Femur (tissue), 1 donor: Measurements from ENCODE around the gene KRT84.
"Not testable (repeated sequence)": the region's sequence is repeated elsewhere in the genome, so short reads cannot be mapped to it uniquely, and the experiment has no call there.

ENCODE experiments used
- DNase-seq: peaks from one replicate; pipeline ENCODE4 v3.0.0-alpha.2; 2017

Gene KRT84

DNA sequence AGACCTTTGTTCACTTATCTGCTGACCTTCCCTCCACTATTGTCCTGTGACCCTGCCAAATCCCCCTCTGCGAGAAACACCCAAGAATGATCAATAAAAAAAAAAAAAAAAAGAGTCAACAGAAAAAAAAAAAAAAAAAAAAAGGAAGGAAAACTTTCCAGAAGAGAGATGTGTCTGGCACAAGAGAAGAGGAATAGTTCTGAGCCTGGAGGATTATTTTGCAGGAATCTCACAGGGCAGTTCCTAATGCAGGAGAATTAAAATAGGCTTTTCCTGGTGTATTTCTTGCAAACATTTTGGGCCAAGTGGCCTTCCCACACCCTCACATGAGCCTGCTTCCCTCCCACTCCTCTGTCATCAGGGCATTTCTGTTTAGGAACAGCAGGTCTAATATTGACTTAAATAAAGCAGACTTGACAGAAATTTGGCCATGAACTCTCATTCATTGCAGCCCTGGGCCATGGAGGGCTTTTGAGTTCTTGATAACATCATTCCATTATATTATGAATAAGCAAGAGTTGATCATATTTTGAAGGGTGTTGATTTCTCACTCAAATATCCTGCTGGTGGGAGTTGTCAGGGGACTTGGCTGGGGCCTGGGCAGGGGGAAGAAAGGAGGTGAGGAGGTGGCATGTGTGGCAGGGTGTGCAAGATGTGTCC is 25.3 kb upstream of the KRT84 start:
- DNase-seq: not testable (repeated sequence)

DNA sequence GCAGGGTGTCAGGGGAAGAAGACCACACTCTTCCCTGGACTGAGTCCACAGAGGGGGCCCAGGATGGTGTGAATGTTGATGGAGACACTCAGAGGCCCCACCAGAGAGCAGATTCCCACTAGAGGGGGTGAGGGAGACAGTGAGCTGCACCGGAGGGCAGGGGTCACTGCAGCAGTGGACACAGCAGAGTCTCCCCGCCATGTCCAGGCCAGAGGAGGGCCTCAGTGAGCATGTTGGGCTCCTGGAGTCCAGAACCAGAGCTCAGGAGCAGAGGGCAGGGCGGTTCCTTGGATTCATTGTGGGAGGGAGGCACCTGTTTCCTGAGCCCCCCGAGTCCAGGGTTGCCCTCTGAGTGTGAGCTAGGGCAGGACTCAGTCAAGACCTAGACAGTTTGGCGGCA is 22.5 kb upstream of the KRT84 start:
- DNase-seq: no peak

DNA sequence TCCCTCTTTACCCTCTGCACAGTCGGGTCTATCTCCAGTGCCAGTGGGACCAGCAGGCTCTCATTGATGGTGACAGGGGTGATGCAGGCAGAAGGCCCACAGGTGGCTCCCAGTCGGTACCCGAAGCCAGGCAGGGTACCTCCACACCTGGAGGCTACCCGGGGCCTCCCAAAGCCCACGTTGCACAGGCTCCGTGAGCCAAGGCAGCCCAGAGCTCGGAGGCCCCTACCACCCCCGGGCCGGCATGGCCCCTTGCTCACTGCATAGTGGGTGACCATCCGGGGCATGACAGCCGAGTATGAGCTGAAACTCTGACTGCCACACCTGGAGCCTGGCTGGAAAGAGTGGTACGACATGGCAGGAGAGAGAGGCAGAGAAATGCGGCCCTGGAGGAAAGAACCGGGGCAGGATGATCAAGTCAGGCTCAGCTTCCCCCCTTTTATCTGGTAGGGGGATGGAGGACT is 20.5 kb upstream of the KRT84 start, which contains the start of gene KRT82:
Gene KRT82, minus strand, starts transcription at position 414 of the 464 bp plus-strand sequence. Its CDS starts 58 bp downstream, at position 356.
- DNase-seq: no peak

DNA sequence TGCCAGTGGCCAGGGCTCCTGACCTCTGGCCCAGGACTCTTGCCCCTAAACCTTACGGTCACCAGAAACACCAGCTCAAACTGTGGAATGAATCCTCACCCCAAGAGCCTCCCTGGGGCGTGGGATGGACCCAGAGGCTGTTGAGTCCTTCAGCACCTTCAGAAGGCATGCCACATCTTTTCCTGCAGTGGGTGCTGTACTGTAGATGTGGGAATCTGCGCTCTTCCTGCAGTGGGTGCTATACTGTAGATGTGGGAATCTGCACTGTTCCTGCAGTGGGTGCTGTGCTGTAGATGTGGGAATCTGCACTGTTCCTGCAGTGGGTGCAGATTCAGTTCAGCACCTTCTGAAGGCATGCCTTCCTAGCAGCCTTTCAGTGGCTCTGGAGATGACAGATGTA is 19.5 kb upstream of the KRT84 start:
- DNase-seq: no peak

DNA sequence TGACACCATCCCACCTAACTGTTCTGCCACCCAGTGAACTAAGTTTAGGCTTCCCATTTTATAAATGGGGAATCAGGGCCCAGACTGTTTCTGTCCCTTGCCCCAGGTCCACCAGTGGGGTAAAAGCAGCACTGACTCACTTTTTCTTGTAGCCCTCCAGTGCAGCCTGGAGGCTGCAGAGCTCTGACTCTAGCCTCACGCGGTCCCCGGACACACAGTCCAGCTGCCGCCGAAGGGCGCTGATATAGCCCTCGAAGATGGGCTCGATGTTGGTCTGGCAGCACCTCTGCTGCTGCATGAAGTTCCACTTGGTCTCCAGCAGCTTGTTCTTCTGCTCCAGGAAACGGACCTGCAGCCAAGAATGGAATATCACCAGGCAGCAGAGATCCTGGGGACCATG is 18.1 kb upstream of the KRT84 start:
- DNase-seq: no peak

DNA sequence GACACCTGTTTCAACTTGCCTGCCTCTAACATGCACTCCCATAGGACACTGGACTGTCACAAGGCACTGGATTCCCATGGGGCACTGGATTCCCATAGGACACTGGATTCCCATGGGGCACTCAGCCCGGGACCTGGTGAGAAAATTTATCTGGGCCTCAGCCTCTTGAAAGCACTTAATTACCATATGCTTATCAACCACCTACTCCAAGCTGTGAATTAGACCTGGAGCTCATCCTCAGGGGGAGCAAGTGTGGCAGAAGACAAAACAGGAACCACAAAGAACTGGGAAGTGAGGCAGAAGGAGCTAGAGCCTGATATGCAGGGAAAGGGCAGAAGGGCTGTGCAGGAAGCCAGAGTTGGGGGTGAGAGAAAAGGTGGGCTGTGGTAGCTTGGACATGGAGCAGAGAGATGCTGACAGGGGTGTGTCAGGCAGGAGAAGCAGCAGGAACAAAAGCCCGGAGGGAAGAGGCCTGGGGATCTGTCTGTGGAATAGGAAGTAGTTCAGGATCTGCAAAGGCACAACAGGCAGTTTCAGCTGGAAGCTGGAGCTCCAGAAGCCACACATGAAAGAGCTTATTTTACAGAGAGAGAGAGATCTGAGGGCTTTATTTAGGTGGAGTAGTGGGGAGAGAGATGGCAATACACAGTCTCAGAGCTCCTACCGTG is 17.6 kb upstream of the KRT84 start:
- no peak for DNase-seq

DNA sequence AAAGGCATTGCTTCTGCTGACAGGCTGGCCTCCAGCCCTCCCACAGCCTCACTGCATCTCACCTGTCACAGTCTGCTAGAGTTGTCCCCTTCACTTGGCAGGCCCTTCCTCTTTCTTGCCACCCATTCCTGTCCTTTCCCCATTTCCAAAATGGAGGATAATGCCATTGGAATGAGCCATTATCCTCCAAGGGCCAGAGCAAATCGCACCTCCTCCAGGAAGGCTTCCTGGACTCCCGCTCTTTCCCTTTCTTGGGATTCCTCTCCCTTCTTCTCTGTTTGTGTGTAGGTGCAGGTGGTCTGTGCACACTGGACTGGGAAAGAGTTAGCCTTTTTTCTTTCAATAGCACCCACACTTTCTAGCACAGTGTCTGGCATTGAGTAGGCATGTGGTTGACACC is 16.9 kb upstream of the KRT84 start:
- DNase-seq: no peak

DNA sequence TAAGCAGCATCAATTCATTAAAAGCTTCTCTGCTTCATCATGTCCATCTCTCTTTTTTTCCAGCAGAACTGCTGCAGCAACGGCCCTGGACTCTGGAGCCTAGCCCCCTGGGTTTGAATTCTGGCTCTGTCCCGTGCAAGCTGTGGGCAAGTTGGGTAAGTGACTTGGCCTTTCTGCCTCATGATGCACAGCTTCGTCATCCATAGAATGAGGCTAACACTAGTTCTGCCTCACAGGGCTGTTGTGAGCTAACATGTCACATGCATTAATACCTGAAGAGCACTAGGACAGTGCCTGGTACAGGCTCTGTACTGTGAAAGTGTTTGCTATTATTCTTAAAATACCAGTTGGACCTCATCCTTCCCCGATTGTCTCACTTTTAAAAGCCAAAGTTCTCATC is 16.5 kb upstream of the KRT84 start:
- DNase-seq: no peak

DNA sequence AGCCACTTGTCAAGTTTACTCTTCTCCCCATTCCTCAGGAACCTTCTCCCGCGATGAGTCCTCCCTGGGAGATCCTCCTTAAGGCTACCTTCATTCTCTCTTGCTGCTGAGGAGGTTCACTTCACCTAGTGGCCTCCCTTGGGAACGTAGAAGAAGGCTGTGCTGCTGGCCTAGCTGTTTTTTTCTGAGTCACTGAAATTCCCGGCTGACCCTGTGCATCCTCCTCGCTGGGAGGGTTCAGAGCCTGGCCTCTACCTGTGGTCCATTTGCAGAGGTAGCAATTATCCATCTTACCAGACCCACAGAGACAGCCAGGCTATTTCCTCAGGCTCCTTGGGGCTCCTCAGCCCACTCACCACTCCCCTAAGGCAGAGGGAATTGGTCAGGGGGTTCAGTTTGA is 16.1 kb upstream of the KRT84 start:
- DNase-seq: no peak

DNA sequence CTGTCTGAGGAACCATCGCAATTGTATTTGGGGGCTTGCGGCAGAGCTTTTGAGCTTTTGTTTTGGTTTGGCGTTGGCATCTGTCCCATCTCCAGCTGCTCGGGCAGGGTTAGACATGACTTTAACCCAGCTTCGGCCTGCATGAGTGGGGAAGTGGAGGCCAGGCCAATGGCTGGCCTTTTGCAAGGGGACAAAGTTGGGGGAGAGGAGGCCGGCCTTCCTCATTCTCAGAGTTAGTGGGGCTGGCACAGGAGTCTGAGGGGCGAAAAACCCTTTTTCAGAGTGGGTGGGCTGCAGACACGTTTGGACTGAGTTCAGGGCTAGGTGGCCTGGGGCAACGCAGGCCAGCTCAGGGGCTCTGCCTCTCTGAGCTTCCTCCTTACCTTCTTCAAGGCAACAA is 15.5 kb upstream of the KRT84 start:
- no peak for DNase-seq

DNA sequence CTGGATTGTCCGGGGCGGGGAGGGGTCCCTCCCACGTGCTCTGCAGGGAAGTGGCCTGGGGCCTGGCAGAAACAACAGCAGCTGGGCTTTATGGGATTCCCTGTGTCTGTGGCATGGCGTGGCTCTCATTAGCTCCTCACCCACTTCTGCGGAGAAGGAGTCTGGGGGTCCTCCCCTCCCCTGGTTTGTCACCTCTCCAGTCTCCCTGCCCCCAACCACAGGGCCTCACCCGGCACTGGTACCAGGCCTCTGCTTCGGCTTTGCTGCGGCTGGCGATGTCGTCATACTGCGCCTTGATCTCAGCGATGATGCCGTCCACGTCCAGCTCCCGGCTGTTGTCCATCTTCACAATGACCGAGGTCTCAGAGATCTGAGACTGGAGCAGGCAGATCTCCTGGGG is 14.3 kb upstream of the KRT84 start:
- DNase-seq: no peak

DNA sequence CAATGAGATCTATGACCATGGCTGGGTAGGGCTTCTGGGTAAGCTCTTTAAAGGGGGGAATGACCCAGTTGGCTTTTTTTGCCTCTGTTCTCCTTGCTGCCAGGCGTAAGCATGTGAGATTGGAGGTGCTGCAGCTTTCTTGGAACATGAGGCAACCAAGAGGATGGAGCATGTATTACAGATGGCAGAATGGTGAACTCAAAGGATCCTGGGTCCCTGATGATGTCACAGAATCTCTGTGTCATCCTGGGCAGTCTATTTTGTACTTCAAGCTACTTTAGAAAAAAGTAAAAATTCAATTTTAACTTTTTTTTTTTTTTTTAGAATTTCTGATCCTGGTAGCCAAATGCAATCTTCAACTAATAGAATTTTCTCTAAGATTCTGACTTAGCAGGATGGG is 12.7 kb upstream of the KRT84 start:
- DNase-seq: no peak

DNA sequence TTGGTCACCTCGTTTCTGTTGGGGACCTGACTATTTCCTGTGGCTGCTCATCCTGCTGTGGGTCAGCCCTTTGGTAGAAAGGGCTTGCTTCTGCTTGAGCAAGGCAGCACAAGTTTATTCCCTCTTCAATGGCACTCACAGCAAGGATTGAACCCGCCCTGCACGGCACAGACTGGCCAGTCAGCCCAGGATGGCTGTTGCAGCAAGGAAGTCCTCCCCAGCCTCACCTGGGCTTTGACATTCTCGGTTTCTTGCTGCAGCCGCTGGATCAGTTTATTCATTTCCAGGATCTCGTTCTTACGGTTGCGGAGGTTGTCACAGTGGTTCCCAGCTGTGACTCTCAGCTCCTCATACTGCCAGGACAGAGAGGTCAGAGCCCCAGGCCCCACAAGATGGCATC is 11.2 kb upstream of the KRT84 start:
- no peak for DNase-seq

DNA sequence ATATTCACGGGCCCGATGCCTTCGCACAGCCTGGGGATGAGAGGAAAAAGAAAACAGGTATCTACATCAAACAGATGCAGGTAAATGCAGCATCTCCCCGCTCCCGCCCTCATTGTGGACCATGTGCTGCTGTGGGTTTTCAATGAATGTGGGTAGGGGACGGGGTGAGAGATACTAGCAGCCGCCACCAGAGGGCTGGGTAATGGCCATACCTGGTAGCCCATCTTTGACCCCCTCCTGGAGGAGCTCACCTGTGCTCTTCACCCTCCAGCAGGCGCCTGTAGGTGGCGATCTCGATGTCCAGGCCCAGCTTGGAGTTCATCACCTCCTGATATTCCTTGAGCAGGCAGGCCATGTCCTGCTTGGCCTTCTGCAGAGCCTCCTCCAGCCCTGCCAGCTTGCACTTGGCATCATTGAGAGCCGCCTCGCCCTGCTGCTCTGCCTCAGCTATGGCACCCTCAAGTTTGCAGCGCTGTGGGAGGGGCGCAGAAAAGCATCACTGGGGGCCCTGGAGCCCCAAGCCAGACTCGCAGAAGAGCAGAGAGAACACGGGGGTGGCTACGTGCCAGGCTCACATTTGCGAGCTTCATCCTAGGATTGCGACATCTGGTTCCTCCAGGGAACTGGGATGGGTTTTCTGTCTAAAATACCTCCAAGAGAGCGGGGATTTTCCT is 10.4 kb upstream of the KRT84 start:
- no peak for DNase-seq

DNA sequence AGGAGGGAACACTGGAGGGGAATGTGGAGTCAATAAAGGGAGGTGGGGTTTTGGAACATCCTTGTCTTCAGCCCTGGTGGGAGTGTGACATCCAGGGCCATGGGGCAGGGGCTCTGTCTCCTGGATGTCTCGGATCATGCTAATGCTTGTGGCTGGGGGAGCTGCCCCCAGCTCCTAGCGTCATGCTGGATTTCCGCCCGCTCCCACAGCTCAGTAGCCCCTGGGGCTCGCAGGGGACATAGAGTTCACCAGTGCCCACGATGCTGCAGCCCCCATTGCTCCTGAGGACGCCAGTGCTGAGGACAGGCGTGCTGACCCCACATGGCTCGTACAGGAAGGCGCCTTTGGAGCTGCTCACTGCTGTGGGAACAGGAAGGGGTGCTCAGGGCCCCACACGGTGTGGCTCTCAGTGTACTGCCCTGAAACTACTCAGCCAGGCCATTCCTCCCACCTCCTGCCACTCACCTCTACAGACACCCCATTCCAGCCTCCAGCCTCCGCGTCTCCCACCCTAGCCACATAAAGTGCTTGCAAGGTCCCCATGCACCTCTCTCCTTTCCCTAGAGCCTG is 9.5 kb upstream of the KRT84 start:
- DNase-seq: no peak

DNA sequence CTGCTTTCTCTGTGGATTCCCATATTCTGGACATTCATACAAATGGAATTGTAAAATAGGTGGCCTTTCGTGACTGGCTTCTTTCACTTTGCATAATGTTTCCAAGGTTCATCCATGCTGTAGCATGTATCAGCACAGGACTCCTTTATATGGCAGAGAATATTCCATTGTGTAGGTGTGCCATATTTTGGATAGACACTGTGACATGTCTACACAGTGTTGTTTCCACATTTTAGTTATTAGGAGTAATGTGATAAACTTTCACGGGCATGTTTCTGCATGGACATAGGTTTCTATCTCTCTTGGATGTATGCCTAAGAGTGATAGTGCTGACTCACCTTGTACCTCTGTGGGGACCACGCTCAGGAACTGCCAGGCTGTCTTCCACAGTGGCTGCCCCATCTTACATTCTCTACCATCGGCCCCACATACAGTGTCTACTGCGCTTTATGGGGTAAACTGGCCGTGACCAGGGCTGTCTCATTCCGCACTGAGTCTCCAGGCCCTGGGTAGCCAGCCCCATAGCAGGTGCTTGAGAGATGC is 7.1 kb upstream of the KRT84 start:
- no peak for DNase-seq

DNA sequence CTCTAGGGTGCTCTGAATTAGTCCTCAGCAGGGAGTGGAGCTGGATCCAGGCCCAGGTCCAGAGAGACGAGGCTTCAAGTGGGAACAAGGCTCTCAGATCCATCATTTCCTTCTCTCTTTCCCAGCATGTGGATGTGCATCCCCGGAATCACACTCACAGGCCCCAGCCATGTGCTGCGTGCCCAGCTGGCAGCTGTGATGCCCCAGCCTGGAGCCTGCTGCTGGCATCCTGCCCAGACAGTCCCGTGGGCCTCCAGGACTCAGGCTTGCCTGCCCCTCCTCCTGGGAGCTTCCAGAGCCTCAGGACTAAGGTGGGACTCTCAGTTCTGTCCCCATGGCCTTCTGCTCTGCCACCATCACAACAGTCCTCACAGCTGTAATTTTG is 6.2 kb upstream of the KRT84 start:
- peak; percentile 52 for DNase-seq

DNA sequence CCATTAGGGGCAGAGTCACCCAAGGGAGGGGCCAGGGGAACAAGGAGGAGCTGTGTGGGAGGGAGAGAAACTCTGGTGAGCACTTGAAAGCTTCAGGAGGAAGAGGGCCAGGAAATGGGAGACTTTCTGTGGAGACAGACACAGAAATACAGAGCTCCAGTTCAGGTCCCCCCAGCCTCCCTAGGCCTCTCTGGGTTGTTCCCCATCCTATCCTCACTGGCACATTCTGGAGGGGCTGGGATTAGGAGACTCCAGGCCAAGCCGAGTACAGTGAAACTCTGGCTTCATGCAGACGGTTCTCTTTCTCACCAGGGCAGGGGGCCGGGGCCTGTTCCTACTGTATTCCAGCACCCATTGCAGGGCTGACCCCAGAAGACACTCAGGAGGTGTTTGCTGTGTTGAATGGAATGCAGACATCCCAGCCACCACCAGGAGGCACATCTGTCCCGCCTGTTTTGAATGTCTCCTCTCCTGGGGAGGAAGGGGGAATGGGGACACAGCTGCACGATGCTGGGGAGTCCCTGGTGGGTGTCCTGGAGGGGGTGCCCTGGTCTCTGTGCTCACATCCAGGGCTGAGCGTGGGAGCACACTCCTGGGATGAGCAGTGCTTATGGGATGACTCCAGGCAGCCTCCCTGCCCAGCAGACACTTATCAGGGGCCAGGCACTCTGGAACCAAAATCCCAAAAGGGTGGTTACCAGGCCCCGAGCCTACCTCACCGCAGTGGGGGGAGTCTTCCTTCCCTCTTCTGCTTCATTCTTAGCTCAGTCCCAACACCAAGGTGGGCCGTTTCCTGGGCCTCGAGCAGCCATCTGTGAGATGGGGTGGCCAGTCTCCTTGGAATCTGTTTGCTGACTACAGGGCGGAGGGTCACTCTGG is 5.5 kb upstream of the KRT84 start:
- no peak for DNase-seq

DNA sequence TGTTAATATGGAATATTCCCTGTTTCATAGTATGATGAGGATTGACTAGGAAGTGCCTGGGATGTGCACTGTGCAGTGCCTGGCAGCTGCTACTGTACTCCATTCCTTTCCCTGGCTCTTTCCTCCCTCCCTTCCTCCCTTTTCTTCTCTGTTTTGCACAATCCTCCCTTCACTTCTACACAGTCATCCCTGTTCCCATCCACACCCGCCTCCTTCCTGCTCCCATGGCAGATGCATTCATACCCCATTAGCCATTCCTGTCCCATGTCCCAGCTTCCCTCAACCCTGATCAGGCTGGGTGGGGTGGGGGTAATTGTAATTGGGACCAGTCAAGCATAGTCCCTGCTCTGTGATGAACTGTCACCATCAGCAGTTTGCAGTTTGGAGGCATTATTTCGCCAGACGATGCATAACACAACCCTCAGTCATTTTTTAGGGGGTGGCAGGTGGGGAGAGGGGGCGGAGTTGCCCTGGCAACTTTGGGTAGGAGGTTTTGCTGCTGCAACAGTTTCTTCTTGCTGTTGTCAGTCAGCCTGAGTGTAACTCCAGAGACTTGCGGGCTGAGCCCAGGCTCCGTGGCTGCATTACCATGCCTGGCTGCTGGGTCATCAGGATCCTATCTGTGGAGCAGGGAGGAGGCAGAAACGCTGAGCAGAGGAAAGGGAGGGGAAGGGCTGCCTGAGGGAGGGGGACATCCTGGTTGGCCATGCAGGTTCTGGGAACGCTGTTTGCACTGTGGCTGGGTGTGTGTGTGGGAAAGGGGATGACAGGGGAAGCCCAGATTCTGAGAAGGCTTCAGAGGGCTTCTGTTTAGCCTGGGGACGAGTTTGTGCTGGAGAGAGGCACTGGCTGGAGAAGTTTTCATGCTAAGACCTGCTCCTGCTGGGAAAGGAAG is 4.1 kb upstream of the KRT84 start:
- no peak for DNase-seq

DNA sequence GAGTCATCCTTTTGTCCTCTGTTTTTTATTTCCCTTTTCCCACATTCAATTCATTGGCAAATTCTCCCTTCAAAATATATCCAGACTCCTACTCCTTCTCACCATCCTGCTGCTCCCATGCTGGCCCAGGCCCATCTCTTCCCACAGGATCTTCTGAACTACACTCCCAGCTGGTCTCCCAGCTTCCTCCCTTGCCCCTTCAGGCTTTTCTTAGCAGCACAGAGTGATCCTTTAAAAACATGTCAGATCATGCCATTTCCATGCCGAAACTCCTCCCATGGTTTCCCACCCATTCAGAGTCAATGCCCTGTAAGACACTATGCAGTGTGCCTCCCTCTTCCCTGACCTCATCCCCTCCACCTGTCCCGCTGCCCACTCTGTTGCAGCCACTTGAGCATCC is 2.4 kb upstream of the KRT84 start:
- no peak for DNase-seq

DNA sequence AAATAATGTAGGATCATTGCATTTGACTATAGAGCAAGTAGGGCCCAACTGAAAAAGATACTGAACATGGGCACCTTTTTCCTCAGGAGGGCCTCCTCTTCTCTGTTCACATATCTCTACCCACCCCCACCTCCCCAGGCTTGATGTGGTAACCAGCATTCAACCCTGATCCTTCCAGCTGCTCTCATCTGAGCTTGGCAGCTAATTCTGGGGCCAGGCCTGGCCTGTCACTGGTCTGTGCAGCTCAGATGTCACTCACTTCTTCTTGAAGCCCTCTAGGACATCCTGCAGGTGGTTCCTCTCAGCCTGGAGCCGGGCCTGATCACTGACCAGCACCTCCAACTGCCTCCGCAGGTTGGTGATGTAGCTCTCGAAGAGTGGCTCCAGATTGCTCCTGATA is 2.1 kb downstream of the KRT84 start:
- no peak for DNase-seq

DNA sequence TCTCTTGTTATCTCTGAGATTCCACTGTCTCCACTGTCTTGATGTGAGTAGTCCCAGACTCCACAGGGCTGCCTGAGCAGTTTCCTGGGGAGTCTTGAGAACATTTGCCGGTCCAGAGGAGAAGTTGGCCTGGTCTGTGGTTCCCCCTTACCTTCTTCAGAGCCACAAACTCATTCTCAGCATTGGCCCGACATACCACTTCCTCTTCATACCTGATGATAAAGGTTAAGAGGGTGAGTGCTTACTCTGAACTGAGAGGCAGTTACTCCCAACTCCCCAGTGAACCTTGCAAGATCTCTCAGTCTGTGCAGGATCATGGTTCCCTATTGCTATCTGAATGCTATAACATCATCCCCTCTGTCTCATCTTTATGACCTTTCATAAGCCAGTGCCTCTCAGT is 2.6 kb downstream of the KRT84 start:
- no peak for DNase-seq
